ENCODE data around the gene TEAD4.

TEAD4 gene

DNA sequence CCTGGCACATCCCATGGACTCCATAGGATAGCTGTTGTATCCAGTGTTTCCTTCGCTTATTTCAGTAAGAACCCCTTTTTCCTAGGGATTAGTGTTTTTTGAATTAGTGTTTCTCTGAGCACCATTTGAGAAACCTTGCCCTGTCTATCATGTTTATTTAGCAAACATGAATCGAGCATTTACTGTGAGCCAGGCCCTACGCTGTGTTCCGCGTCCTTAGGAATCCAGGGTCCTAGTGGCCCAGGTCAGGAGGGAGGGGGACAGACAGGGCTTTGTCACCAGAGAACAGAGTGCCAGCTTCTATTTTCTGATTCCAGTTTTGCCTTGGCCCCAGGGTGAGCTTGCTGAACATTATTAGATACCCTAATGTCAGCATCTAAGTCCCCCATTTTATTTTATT lies 2.5 kb downstream of the TEAD4 start:
- no peaks in the 10 kb centered on the region for H3K36me3 ChIP-seq (replicated peaks; ENCODE audit: low read depth, low read length)
- H4K20me1 ChIP-seq (ENCODE audit: insufficient read depth, low read length), result peaks cover 8% of the 10 kb centered on the region; the same call in 1 of the 2 replicates
- no peaks in the 10 kb centered on the region for H3K9me3 ChIP-seq (ENCODE audit: insufficient read depth, low read length)
- H3K4me1 ChIP-seq (ENCODE audit: low read length), result peaks cover 12% of the 10 kb centered on the region
- H3K27me3 ChIP-seq (ENCODE audit: low read depth, low read length), result 0 out of 2 replicates have a peak, but pooled peaks cover 7% of the 10 kb centered on the region
- H3K9ac ChIP-seq (ENCODE audit: low read length), result no peak overlapping the region
- no peak overlapping the region for H2AFZ ChIP-seq (ENCODE audit: low read depth, low read length)
- no peak overlapping the region for H3K4me2 ChIP-seq (ENCODE audit: low read length)
- no peak overlapping the region for H3K27ac ChIP-seq (ENCODE audit: low read length)
- TF ChIP-seq EZH2phosphoT487 (IDR thresholded peaks at IDR 0.05; ENCODE audit: low read depth), result no peak
- TF ChIP-seq, protein P1, sequence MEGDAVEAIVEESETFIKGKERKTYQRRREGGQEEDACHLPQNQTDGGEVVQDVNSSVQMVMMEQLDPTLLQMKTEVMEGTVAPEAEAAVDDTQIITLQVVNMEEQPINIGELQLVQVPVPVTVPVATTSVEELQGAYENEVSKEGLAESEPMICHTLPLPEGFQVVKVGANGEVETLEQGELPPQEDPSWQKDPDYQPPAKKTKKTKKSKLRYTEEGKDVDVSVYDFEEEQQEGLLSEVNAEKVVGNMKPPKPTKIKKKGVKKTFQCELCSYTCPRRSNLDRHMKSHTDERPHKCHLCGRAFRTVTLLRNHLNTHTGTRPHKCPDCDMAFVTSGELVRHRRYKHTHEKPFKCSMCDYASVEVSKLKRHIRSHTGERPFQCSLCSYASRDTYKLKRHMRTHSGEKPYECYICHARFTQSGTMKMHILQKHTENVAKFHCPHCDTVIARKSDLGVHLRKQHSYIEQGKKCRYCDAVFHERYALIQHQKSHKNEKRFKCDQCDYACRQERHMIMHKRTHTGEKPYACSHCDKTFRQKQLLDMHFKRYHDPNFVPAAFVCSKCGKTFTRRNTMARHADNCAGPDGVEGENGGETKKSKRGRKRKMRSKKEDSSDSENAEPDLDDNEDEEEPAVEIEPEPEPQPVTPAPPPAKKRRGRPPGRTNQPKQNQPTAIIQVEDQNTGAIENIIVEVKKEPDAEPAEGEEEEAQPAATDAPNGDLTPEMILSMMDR (IDR thresholded peaks at IDR 0.05; ENCODE audit: low read depth, low read length), result no peak
- no peak overlapping the region for H3K4me3 ChIP-seq (ENCODE audit: low read length)
- peaks cover 48% of the 10 kb centered on the region for H3K79me2 ChIP-seq (ENCODE audit: low read length)

DNA sequence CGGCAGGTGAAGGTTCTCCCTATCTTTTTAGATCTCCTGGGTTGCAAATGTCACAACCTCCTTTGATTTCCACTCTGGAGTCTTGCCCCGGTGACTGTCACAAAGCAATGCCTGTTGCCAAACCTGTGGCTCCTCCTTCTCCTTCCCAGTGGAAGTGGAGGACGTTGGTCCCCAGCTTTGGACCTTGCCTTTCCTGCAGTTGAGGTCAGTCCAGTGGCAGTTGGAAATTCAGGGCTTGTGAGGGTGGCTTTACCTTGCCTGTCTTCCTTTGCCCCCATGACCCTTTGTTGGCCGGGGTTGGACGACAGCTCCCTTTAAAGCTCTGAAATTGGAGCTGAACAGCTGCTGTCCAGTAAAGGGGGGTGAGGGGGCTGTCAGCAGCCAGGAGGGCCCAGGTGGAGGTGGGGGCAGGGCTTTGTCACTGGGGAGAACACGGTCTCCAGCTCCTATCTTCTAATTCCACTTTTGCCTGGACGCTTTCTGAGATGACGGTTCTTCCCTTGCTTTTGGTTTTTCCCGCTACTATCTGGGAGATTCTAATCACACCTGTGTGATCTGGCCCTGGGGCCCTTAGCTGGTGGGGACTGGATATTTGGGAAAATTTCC lies 4.1 kb downstream of the TEAD4 start:
- Histone ChIP-seq H3K79me2 (ENCODE audit: low read length) (peaks cover 53% of the 10 kb centered on the region), H3K4me2 (ENCODE audit: low read length) (no peak overlapping the region), H3K27ac (ENCODE audit: low read length) (no peak overlapping the region), H4K20me1 (ENCODE audit: insufficient read depth, low read length) (peaks cover 8% of the 10 kb centered on the region; the same call in 1 of the 2 replicates), H3K4me1 (ENCODE audit: low read length) (peaks cover 10% of the 10 kb centered on the region), H2AFZ (ENCODE audit: low read depth, low read length) (no peak overlapping the region), H3K36me3 (replicated peaks; ENCODE audit: low read depth, low read length) (no peaks in the 10 kb centered on the region), H3K4me3 (ENCODE audit: low read length) (no peak overlapping the region), H3K9ac (ENCODE audit: low read length) (no peak overlapping the region), H3K27me3 (ENCODE audit: low read depth, low read length) (no peaks in the 10 kb centered on the region), H3K9me3 (ENCODE audit: insufficient read depth, low read length) (no peaks in the 10 kb centered on the region)
- no peak for TF ChIP-seq EZH2phosphoT487 (IDR thresholded peaks at IDR 0.05; ENCODE audit: low read depth)
- TF ChIP-seq, protein P1 (IDR thresholded peaks at IDR 0.05; ENCODE audit: low read depth, low read length), result no peak

DNA sequence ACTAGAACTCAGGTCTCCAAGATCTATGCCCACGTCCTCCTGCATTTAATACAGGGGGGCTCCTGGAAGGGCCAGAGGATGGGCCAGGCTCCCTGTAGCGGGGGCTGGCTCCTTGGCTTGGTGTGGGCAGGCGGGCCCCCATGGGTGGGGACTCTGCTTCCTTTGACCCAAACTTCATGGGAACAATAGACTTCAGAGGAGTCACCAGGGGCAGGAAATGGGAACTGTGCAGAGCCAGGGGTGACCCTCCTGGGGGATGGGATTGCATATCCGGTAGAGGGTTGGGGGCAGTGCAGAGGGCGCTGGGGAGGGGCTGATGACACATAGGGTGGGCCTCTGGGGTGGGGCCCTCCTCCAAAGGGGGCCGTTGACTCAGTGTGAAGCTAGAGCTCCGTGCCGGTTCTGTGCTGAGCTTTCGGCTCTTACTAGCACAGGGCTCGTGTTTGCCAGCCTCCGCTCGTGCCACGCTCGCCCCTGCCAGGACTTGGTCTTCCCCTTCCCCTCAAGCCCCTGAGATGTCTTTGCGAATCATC lies 4.6 kb downstream of the TEAD4 start:
- no peak overlapping the region for H3K27ac ChIP-seq (ENCODE audit: low read length)
- peaks cover 8% of the 10 kb centered on the region; the same call in 1 of the 2 replicates for H4K20me1 ChIP-seq (ENCODE audit: insufficient read depth, low read length)
- no peak for TF ChIP-seq EZH2phosphoT487 (IDR thresholded peaks at IDR 0.05; ENCODE audit: low read depth)
- TF ChIP-seq, protein P1 (IDR thresholded peaks at IDR 0.05; ENCODE audit: low read depth, low read length), result no peak
- no peak overlapping the region for H3K4me2 ChIP-seq (ENCODE audit: low read length)
- no peak overlapping the region for H3K4me3 ChIP-seq (ENCODE audit: low read length)
- peaks cover 53% of the 10 kb centered on the region for H3K79me2 ChIP-seq (ENCODE audit: low read length)
- no peak overlapping the region for H2AFZ ChIP-seq (ENCODE audit: low read depth, low read length)
- H3K4me1 ChIP-seq (ENCODE audit: low read length), result peaks cover 7% of the 10 kb centered on the region; the same call in 1 of the 2 replicates
- H3K27me3 ChIP-seq (ENCODE audit: low read depth, low read length), result no peaks in the 10 kb centered on the region
- H3K36me3 ChIP-seq (replicated peaks; ENCODE audit: low read depth, low read length), result no peaks in the 10 kb centered on the region
- H3K9ac ChIP-seq (ENCODE audit: low read length), result no peak overlapping the region
- no peaks in the 10 kb centered on the region for H3K9me3 ChIP-seq (ENCODE audit: insufficient read depth, low read length)

DNA sequence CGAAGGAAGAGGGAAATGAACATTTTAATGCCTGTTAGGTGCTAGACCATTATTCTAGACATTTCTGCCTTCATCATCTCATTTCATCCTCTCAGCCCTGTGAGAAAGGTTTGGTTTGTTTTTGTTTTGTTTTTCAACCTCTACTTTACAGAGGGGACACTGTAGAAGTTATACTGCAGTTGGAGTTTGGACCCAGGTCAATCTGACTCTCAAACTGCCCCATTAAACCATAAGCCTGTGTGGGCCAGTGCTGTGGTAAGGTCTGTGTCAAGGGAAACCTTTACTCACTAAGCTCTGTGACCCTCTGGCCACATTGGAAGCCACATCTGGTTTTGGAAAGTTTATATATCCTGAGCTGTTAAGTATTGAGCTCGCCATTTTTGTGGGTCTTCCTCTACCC lies 8.5 kb downstream of the TEAD4 start:
- Histone ChIP-seq H3K27ac (ENCODE audit: low read length) (no peak overlapping the region), H3K4me3 (ENCODE audit: low read length) (no peak overlapping the region), H3K36me3 (replicated peaks; ENCODE audit: low read depth, low read length) (peaks cover 3% of the 10 kb centered on the region), H3K9ac (ENCODE audit: low read length) (no peak overlapping the region), H3K27me3 (ENCODE audit: low read depth, low read length) (no peaks in the 10 kb centered on the region), H3K79me2 (ENCODE audit: low read length) (peaks cover 29% of the 10 kb centered on the region; the same call in 1 of the 2 replicates), H3K4me2 (ENCODE audit: low read length) (no peak overlapping the region), H4K20me1 (ENCODE audit: insufficient read depth, low read length) (no peaks in the 10 kb centered on the region), H3K9me3 (ENCODE audit: insufficient read depth, low read length) (no peaks in the 10 kb centered on the region), H2AFZ (ENCODE audit: low read depth, low read length) (no peak overlapping the region), H3K4me1 (ENCODE audit: low read length) (no peaks in the 10 kb centered on the region)
- TF ChIP-seq, protein P1 (IDR thresholded peaks at IDR 0.05; ENCODE audit: low read depth, low read length), result no peak
- no peak for TF ChIP-seq EZH2phosphoT487 (IDR thresholded peaks at IDR 0.05; ENCODE audit: low read depth)
